Stimulated activated CD4-positive, alpha-beta T cell treated with anti-CD3 and anti-CD28 coated beads, Interleukin-4, amount 100 ng/mL, for 24 hours (primary cell): ENCODE data around the gene RBM23.
"Not testable (repeated sequence)": the region's sequence is repeated elsewhere in the genome, so short reads cannot be mapped to it uniquely, and the experiment has no call there.

Experiments
- DNase-seq: peaks from one replicate; pipeline ENCODE4 v3.0.0-alpha.2; 2020

RBM23 gene

DNA sequence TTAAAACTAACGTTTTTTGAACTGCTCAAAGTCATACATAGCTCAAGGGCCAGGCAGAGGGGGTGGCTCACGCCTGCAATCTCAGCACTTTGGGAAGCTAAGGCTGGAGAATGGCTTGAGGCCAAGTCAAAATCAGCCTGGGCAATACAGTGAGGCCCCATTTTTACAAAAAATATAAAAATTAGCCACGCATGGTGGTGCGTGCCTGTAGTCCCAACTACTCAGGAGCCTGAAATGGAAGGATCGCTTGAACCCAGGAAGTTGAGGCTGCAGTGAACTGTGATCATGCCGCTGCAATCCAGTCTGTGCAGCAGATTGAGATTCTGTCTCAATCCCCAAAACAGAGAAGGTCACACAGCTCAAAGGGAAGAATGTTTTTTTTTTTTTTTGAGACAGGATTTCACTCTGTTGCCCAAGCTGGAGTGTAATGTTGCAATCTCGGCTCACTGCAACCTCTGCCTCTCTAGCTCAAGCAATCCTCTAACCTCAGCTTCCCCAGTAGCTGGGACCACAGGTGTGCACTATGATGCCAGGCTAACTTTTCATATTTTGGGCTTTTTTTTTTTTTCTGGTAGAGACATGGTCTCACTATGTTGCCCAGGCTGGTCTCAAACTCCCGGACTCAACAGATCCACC lies 2.9 kb downstream of the RBM23 start:
- no peak for DNase-seq

DNA sequence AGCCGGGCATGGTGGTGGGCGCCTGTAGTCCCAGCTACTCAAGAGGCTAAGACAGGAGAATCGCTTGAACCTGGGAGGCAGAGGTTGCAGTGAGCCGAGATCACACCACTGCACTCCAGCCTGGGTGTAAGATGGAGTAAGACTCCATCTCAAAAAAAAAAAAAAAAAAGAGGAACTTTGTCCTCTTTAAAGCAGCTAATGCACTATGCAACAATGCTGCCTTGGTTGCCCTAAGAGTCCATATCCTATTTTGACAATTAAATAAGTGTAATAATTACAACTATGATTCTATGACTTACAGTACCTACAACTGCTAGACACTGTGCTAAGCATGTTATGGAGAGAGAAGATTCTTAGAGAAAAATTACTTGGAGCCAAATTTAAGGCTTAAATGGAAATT lies 4.1 kb downstream of the RBM23 start:
- DNase-seq = not testable (repeated sequence)

DNA sequence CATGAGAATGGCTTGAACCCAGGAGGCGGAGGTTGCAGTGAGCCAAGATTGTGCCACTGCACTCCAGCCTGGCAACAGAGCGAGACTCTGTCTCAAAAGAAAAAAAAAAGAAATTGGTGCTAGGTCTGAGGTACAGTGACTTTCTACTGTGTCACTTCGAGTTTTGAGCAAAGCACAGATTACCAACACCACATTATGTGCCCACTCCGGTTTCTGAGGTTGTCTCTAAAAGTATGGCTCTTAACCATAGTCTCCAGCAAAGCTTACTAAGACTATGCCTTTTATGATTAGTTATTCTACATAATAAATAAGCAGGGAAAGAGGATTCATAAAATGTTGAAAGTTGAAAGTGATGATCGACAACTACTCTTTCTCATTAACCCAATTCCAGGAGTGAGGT lies 8.0 kb downstream of the RBM23 start:
- DNase-seq = no peak

DNA sequence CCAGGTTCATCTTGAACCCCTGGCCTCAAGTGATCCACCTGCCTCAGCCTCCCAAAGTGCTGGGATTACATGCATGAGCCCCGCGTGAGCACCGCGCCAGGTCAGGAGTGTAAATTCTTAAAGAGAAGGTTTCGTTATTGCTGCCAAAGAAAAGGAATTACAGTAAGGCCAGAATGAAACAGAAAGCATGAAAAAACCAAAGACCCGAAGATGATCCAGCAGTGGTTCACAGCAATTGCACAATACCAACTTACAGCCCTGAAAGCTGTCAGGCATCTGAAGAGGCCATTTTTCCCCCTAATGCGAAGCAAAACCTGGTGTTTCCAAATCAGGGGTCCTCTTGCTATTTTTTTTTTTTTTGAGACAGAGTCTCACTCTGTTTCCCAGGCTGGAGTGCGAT lies 10.3 kb downstream of the RBM23 start:
- no peak for DNase-seq

DNA sequence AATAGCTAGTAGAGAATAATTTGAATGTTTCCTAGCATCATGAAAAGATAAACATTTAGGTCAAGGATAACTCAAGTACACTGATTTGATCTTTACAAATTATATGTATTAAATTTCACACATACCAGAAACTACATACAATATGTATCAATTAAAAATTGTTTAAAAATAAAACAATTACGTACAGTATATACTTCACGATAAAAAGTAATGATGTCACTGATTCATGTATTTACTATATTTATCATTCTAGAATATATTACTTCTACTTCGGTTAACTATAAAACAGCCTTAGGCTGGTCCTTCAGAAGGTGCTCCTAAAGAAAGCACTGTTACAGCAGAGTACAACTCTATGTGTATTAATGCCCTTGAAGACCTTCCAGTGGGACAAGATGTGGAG lies 11.5 kb downstream of the RBM23 start:
- DNase-seq = no peak

DNA sequence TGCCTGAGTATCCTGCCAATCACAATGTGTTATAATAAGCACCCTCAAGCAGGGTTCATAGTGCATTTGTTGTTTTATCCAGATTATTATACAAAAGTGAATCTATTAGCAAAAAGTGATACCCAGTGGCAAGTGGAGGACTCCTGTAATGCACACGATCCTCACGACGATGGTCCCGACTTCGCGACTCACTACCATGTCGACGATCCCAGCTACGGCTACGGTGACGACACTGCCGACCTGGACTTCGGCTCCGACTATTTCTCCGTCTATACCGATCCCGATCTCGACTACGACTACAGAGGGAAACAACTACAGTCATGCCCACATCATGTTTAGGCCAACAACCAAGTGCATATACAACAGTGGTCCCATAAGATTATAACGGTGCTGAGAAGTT lies 12.9 kb downstream of the RBM23 start:
- no peak for DNase-seq

DNA sequence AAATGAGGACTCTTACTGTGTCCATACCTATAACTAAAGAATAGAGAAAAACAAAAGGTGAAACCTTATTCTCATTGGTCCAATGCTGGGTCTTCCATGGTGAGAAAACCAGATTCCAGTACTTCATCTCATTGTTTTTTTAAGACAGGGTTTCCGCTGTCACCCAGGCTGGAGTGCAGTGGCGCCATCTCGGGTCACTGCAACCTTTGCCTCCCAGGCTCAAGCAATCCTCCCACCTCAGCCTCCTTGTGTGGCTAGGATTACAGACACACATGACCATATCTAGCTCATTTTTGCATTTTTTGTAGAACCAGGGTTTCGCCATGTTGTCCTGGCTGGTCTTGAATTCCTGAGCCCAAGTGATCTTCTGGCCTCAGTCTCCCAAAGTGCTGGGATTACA lies 13.3 kb downstream of the RBM23 start:
- no peak for DNase-seq

DNA sequence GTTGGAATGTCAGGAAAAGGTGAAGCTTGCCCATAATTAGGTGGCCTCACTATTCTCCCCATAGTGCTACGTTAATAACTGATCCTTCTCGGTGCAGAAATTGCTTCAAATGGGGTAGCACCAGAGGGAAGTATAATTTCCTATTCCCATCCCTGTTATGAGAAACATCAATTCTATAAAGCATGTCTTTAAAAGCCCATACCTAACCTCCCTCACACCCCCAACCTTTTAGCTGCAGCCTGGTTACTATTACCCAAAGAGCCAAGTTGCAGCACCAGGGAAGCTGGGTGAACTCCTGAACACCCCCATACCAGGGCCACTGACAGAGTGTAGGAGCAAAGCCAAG lies 15.2 kb downstream of the RBM23 start:
- DNase-seq = no peak

DNA sequence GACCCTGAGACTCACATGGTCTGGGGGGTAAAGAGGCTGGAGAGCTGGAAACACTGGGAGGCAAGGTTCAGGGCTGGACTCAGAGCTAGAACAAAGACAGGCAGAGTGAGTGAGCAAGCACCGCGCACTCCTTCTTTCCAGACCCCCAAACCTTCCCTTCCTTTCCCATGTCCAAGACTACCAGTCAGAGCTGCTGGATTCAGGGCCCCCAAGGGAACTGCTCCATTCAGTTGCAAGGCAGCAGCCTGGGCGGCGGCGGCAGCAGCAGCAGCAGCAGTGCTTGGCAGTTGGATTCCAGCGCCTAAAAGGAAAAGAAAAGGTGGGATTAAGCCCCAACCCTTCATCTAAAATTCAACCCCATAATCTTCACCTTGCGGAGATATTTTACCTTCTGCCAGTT lies 17.1 kb downstream of the RBM23 start:
- DNase-seq = no peak

DNA sequence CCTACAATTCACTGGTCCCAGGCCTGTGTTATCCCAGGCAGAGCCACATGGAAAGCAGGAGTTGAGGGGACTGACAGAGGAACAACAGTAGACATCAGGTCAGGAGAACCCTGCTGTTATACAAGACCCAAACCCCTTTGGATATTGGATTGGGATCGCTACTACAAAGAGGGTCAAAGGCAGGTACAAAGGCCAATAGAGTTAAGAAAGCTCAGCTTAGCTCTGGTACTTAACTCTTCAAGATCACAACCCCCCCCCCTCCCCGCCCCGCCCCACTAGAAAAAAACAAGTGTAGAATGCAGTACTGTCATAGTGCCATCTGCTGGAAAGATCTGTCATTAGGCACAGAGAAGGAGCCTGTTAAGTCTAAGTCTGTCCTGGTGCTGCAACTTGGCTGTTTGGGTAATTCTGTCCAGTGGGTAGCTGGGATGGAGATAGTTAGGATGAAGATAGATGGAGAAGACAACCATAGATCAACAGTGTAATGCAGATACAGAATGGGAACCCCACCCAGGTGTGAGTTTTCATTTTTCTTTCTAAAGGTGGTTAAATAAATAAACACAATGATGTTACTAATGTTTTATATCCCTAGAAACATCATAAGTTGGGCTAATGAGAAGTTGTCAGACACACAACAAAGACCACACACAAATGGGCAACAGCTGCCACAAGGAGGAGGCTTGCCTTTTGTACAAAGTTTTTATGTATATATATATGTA lies 18.7 kb downstream of the RBM23 start:
- peak; percentile 60 for DNase-seq

DNA sequence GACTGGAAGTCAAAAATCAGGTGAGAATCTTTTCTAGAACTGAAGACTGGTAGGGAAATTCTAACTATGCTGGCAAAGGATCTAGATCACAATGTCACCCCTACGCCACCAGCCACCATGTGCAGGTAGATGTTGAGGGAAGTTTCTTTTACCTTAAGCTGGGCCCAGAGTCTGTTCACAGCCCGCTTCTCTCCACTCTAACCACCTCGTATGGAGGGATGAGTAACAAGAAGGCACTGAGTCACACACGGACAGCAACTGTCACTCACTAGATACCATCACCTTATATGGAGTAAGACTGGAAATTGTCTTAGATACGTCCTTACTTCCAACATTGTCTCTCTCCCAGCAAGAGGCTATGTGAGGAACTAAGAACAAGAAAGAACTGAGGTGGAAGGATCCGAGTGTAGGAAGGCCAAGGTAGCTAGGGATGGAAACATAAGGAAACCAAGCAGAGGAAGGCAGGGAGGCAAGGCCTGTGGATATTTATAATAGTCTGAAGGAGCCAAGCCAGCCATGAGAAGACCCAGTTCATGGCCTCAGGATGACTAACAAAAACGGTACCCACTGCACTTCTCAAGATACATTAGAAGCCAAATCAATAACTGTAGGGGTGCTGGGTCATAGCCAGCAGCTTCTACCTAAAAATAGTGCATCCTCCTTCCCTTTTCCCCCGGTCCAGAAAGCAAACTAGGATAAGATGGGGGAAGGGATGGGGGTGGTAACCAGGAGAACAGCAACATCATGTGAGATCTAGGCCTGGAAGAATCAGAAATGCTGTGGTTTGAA lies 20.5 kb downstream of the RBM23 start:
- DNase-seq = peak; percentile 11

DNA sequence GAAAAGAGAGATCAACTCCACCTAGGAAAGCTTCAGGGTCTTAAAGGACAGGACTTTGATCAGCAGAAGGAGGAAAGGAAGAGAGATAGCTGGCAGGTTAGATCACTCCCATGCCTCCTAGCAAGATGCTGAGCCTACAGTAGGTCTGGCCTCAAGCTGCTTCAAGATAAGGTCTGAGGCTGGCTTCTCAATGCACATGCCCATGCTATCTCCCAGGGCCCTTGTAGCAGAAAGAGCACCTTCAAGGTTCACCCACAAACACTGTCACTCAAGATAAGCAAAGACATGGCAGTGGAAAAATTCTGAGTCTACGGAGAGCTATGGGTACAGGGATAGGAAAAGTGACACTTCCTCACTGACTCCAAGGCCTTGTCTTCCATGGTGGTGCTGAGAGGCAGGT lies 21.6 kb downstream of the RBM23 start:
- no peak for DNase-seq

DNA sequence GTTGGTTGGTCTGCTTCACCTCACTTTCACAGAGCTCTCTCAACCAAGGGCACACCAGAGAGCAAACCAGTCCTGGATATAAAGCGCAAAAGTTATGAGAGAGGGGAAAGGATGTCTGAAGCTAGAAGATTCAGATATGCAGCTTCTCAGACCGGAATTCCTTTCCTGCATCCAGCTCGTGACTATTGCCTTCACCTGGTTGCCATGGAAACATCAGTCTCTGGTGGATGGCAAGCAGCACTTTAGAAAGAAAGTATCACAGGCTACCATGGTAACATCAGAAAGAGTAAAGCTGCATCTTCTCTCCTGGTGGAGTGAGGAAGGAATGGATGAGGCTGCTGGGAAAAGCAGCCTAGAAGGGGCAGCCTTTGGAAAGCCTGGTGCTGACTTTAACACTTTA lies 22.2 kb downstream of the RBM23 start:
- no peak for DNase-seq

DNA sequence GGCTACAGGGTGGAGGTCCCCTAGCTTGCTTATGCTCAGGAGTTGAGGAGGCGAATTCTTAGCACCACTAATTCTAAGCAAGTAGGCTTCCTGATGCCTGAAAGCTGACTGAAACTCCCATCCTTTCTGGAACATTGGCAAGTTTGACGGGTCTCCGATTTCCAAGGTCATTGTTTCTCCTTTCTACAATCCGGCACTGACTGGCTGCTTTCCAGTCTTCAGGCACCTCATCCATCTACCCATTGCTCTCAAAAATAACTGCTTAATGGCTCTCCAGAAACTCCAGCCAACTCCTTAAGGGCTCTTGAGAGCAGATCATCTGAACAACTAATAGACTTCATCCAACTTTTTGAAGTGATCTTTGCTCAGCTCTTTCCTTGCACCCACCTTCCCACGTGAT lies 22.6 kb downstream of the RBM23 start:
- DNase-seq = no peak

DNA sequence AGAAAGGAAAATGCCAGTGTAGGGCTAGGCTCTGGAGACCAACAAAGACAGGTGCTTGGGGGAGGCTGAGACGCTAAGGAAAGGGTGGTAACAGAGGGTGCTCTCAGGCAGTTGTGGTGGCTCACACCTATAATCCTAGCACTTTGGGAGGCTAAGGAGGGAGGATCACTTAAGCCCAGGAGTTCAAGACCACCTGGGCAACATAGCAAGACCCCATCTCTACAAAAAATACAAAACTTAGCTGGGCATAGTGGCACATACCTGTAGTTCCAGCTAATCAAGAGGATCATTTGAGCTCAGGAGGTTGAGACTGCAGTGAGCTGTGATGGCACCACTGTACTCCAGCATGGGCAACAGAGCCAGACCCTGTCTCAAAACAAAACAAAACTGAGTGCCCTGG lies 23.5 kb downstream of the RBM23 start:
- DNase-seq = no peak

DNA sequence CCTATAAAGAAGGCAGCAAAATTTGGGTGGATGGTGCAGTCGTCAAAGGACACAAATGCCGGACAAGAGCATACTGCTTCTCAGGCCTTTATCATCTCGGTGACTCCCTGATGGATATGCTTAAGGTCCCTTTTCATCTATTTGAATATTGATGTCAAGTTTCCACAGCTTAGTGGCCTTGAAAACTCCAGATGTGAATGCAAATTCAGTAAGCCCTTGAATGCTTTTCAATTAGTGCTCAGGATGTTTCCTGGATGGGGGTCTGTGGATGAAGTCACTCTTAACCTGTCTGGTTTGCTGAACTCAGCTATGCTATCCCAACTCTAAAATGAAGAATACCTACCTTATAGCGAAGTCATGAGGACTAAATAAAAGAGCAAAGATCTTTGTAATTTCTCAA lies 25.2 kb downstream of the RBM23 start:
- no peak for DNase-seq

DNA sequence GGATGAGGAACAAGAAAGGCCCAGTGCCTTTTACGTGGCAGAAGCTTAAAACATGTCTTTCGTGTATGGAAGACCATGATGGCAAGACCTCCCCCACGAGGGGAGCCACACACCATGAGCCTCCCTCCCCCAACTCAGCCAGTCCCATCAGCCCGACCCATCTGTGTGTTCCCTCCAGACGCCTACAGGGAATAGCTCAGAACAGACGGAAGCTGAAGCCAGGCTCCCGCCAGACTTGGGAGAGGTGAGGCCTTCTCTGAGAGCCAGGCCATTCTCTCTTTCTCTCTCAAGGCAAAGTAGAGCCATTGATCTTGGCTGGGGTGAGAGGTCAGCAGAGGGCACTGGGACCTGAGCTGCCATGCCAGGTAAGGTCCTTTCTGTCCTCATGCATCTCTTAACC lies 26.5 kb downstream of the RBM23 start:
- DNase-seq = no peak

DNA sequence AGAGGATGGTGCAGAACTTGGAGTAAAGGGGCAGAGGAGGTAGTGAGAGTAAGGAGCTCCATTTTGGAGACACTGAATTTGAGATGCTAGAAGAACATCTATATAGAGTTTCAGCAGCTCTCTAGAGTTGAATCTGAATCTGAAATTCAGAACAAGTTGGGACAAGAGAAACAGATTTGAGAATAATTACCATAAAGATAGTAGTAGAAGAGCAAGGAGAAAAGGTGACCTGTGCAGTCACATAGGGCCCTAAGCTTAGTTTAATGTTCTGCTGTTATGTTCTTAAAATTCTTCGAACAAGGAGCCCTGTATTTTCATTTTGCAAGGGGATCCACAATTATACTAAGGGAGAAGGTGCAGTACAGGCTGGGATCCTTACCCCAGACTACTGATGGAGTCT lies 28.5 kb downstream of the RBM23 start:
- DNase-seq = no peak

DNA sequence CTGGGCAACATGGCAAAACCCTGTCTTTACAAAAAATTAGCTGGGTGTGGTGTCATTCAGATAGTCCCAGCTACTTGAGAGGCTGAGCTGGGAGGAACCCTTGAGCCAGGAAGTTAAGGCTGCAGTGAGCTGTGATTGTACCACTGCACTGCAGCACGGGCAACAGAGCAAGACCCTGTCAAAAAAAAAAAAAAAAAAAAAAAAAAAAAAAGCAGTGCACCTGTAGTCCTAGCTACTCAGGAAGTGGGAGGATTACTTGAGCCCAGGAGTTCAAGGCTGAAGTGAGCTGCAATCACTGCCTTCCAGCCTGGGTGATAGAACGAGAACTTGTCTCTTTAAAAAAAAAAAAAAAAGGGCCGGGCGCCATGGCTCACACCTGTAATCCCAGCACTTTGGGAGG lies 30.3 kb downstream of the RBM23 start:
- DNase-seq = no peak

DNA sequence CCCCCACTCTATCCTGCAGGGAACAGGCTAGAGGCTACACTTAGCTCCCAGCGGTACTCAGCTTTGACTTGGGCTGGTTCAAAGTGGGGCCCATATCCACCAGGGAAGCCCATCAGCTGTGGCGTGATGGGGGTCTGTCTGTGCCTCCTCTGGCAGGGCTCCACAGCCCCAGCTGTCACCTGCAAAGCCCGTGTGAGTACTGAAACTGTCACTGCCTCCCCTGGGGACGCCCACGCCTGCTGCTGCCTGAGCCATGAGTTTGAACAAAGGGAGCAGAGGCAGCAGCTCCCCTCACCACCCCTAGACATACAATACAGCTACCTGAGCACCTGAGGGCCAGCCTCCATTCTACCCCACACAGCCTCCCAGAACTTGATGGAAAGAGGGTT lies 31.0 kb downstream of the RBM23 start:
- DNase-seq = peak; percentile 64

DNA sequence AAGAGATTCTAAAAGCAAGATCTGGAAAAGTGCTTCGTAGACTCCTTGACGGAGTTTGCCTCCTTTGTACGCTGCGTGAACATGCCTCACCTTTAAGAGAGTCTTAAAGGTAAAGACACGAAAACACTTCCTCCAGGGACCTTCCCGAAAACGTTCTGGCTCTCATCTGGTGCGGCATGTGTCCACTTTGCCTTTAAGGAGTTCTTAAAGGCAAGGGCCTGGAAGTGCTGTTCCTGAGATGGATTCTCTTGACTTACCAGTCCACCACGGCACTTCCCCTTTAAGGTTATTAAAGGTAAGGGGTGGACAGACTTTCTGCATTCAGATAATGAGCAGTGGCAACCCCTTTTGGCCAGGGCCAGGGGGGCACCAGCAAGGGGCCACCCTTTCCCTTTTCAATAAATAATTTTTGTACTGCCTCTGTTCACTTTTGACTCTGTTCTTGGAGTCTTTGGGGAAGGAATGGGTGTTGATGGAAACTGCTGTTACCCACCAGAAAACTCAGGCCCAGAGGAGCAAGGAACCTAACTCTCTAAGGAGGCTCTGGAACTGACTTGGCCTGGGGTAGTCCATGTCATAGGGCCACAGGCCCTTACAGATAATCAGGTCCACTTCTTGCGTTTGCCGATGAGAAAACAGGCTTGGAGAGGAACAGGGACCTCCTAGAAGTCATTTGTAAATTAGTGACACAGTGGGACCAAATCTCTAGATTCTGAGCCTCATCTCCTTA lies 31.5 kb downstream of the RBM23 start:
- DNase-seq = peak; percentile 46

DNA sequence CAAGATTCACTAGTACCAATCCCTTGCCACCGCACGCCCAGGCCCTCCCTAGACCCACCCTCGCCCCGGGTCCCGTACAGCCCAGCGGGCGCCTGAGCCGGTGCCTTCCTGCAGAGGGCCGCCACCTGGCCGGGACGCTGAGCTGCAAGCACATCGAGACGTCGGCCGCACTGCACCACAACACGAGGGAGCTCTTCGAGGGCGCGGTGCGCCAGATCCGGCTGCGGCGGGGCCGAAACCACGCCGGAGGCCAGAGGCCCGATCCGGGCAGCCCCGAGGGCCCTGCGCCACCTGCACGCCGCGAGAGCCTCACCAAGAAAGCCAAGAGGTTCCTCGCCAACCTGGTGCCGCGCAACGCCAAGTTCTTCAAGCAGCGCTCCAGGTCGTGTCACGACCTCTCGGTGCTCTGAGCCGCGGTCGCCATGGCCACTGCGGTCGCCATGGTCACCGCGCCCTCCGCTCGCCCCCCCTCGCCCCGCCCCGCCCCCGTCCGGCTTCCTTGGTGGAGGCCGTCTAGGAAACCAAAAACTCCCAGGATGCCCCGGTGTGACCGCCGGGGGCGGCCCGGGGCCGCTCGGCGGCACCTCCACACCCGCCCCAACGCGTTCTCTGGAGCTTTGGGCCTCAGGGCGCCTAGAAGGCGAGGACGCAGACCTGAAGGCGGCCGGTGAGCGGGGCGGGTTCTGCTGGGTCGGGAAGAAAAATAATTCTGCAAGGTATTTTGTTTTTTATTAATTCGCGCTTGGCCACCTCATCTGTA lies 32.3 kb downstream of the RBM23 start:
- peak; percentile 65 for DNase-seq

DNA sequence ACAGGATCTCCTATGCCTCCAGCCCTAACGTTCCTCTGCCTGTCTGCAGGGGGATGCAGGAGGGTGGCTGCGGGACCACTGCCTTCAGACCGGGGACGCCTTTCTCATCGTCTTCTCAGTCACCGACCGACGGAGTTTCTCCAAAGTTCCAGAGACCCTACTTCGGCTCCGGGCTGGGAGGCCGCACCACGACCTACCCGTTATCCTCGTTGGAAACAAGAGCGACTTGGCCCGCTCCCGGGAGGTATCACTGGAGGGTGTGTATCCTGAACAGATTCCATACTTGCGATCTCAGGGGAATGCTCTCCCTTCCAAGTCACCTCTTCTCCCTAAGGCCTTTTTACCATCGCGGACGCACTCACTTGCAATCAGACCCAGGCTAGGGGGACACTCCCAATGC lies 33.0 kb downstream of the RBM23 start:
- DNase-seq = no peak
